ENCODE results near the gene PFDN6. TPM values are rescaled to one million over a fixed set of nuclear protein-coding genes. Genes with fewer than 3 reads are reported as not detected.

PFDN6 gene
- total and polyA plus RNA-seq, 9 of the 15 experiments (the other 6 are each of a cell fraction or from before 2014, with no cell fraction given), result 6.8 to 475 (median 216) TPM

- TF ChIP-seq SMARCB1 (IDR thresholded peaks at IDR 0.05; ENCODE audit: insufficient read length, low read depth) (no peak), IRF1 (CRISPR knock-in tag; IDR thresholded peaks at IDR 0.05; ENCODE audit: borderline replicate concordance) (no peak), ETS1 (conservative IDR thresholded peaks at IDR 0.05; ENCODE audit: control insufficient read depth, low read depth, low read length) (peak; percentile 72; the same call in 1 of the 2 replicates), KLF6 (CRISPR knock-in tag; IDR thresholded peaks at IDR 0.05; ENCODE audit: borderline replicate concordance) (no peak), THAP7 (CRISPR knock-in tag; IDR thresholded peaks at IDR 0.05) (no peak), BCL6 (CRISPR knock-in tag; IDR thresholded peaks at IDR 0.05) (no peak), ZNF830 (CRISPR knock-in tag; IDR thresholded peaks at IDR 0.05) (peak; percentile 64; the same call in 1 of the 2 replicates), ZNF785 (CRISPR knock-in tag; IDR thresholded peaks at IDR 0.05) (no peak), PYGO2 (tag; IDR thresholded peaks at IDR 0.05) (no peak), BRF1 (IDR thresholded peaks at IDR 0.05; ENCODE audit: borderline replicate concordance, extremely low read depth, insufficient read length) (no peak), HBP1 (CRISPR knock-in tag; IDR thresholded peaks at IDR 0.05) (peak; percentile 65; the same call in 1 of the 2 replicates), MTF1 (CRISPR knock-in tag; IDR thresholded peaks at IDR 0.05; ENCODE audit: borderline replicate concordance) (peak; percentile 45; the same call in 1 of the 2 replicates), CLOCK (CRISPR knock-in tag; IDR thresholded peaks at IDR 0.05; ENCODE audit: borderline replicate concordance) (no peak), MITF (IDR thresholded peaks at IDR 0.05) (no peak), SNIP1 (IDR thresholded peaks at IDR 0.05; ENCODE audit: low read depth) (0 out of 2 replicates have a peak, but pooled peaks have one; percentile 22), ZNF347 (CRISPR knock-in tag; IDR thresholded peaks at IDR 0.05; ENCODE audit: low read depth) (0 out of 2 replicates have a peak, but pooled peaks have one; percentile 13), CGGBP1 (CRISPR knock-in tag; IDR thresholded peaks at IDR 0.05) (peak; percentile 37; the same call in 1 of the 2 replicates)
Measured at GRCh38 chr6:33298773-33299236, 9.4 kb downstream of the PFDN6 start, which contains the start of gene RGL2 (continued).

Measured in K562 (cell line).